ENCODE data around the gene CCDC13.

Gene CCDC13

DNA sequence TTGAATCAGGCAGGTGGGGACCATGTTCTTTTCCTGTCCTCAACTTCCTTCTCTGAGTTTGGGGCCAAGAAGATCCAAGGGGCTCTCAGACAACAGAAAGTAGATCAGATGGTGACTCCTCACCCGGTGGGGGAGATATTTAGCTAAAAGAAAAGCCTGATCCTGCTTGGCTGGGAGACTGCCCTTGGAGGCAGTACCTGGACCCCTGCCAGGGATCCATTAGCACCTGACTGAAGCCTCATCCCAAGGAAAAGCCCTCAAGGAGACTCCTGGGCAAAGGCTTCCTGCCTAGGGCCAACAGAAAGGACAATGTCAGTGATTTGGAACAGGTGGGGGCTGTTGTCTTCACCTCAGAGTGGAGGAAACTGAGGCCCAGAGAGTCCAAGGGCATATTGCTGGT lies 37.0 kb downstream of the CCDC13 start:
- no peak for DNase-seq (ENCODE audit: low read depth)
- TF ChIP-seq, protein P1, sequence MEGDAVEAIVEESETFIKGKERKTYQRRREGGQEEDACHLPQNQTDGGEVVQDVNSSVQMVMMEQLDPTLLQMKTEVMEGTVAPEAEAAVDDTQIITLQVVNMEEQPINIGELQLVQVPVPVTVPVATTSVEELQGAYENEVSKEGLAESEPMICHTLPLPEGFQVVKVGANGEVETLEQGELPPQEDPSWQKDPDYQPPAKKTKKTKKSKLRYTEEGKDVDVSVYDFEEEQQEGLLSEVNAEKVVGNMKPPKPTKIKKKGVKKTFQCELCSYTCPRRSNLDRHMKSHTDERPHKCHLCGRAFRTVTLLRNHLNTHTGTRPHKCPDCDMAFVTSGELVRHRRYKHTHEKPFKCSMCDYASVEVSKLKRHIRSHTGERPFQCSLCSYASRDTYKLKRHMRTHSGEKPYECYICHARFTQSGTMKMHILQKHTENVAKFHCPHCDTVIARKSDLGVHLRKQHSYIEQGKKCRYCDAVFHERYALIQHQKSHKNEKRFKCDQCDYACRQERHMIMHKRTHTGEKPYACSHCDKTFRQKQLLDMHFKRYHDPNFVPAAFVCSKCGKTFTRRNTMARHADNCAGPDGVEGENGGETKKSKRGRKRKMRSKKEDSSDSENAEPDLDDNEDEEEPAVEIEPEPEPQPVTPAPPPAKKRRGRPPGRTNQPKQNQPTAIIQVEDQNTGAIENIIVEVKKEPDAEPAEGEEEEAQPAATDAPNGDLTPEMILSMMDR (IDR thresholded peaks at IDR 0.05; ENCODE audit: control insufficient read depth, insufficient read depth, low read depth, low read length, missing control alignments) = no peak
- no peak overlapping the region for H3K4me3 ChIP-seq (ENCODE audit: control insufficient read depth, low read depth, low read length)

DNA sequence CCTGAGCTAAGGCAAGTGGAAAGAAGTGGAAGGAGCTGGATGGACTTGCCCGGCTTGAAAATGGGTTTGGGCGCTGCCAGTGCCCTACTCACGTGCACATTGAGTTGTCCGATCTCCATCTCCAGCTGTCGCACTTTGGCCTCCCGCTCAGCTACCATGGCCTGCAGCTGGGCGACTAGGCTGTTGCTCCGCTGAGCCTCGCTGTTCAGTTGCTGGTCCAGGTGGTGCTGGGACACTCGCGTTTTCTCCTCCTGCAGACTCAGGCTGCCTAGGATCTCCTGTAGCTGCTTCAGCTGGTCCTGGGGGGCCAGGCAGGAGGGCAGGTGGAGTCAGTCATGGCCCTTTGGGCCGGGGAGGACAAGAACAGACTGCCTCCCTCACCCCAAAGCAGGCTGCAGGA lies 37.4 kb downstream of the CCDC13 start:
- TF ChIP-seq, protein P1 (IDR thresholded peaks at IDR 0.05; ENCODE audit: control insufficient read depth, insufficient read depth, low read depth, low read length, missing control alignments) = no peak
- no peak overlapping the region for H3K4me3 ChIP-seq (ENCODE audit: control insufficient read depth, low read depth, low read length)
- no peak for DNase-seq (ENCODE audit: low read depth)

DNA sequence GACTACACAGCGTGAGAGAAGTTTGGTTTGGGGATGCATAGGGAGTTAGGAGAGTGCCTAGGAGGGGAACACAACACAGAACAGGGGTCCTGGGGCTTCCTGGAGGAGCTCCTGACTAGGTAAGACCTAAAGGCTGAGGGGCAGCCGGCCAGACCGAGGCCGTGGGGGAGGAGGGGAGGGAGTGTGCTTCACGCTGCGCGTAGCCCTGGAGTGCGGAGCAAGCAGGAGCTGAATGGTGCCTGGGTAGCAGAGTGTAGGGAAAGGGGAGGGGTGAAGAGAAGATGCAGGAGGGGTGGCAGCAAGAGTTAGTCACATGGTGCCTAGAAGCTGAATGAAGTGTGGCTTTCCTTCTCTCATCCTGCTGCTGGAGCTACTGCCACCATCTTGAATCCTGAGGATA lies 38.0 kb downstream of the CCDC13 start:
- no peak for DNase-seq (ENCODE audit: low read depth)
- H3K4me3 ChIP-seq (ENCODE audit: control insufficient read depth, low read depth, low read length) = no peak overlapping the region
- TF ChIP-seq, protein P1 (IDR thresholded peaks at IDR 0.05; ENCODE audit: control insufficient read depth, insufficient read depth, low read depth, low read length, missing control alignments) = no peak

DNA sequence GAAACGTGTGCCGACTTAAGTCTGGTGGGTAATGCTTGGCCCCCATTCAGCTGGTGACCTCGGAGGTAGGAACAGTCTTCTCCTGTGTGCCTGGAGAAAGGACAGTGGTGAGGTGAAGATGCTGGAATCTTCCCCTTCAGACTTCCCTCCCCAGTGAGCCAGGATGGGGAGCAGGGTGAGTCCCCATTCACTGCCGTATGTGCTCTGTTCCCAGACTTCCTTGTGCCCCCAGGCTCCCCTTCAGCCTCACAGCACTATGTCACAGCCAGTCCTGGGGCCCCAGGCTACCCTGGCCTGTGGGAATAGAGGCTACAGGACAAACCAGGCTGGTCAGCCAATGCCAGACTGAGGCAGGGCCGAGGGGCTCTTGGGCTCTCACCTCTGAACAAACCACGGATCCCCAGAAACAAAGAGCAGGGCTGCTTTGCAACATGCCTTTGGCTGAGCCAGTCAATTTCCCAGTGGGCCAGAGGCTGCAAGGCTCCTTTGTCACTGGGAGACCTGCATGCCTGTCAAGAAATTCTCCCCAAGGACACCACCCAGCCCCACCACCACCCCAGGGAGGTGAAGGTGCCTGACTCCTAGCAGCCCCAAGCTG lies 38.7 kb downstream of the CCDC13 start:
- H3K4me3 ChIP-seq (ENCODE audit: control insufficient read depth, low read depth, low read length) = no peak overlapping the region
- DNase-seq (ENCODE audit: low read depth) = no peak
- TF ChIP-seq, protein P1 (IDR thresholded peaks at IDR 0.05; ENCODE audit: control insufficient read depth, insufficient read depth, low read depth, low read length, missing control alignments) = no peak

DNA sequence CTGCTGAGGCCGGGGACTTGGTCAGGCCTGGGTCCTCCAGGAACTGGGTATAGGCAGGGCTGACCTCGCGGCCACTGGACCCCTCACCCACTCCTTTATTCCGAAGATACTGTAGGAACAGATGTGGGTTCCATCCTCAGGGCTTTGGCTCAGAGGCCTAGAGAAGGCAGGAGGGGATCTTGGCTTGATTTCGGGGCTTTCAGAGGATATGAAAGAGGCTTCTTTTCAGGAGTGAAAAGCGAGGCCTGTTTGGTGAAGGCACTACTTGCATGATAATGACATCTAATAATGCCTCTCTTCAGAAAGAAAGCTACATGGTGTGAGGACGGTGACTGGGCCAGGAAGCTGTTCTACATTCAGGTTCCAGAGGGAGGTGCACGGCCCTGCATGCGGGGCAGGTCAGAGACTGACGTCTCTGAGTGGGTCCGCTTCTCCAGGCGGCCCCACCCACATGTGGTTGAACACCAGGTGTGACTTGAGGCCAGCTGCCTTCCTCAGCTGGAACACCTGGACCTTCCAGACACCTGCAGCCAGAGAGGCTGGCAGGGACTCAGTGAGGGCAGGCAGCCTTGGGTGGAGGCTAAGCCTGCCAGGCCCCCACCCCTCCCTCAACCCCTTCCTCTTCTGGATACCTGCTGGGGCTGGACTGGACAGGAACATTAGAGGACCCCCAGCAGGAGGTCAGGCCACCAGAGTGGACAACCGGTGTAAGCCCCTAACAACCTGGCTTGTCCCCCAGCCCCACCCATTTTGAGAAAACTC lies 39.4 kb downstream of the CCDC13 start:
- no peak for DNase-seq (ENCODE audit: low read depth)
- H3K4me3 ChIP-seq (ENCODE audit: control insufficient read depth, low read depth, low read length) = no peak overlapping the region

DNA sequence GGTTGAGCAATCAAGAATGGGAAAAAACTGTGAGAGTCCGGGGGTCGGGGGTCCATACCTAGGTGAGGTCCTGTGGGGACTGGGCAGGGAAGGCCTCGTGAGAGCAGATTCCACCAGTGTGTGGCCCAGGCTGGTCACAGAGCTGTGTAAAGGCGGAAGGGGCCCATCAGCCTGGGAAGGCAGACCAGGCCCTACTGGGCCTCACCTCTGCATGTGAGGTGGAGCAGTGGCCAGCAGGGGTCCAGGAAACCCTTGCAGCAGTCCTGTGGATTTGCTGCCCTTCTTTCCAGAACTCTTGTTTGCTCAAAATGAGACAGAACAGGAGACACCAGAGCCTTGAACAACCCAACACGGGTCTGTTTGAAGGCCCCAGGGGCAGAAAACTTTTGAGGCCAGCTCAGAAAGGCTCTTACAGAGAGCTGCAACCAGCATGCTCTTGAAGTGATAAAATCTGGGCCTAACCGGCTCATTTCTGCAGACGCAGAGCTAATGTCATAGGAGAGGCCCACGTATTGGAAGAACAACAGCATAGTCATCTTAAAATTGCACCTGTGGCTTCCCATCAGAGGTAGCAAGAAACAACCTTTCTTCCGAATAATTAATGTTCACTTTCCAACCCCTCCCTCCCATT lies 40.1 kb downstream of the CCDC13 start:
- no peak for DNase-seq (ENCODE audit: low read depth)
- no peak overlapping the region for H3K4me3 ChIP-seq (ENCODE audit: control insufficient read depth, low read depth, low read length)
- TF ChIP-seq, protein P1 (IDR thresholded peaks at IDR 0.05; ENCODE audit: control insufficient read depth, insufficient read depth, low read depth, low read length, missing control alignments) = no peak

More for the DNA sequence above, 39.4 kb downstream of the CCDC13 start:
- TF ChIP-seq, protein P1 (IDR thresholded peaks at IDR 0.05; ENCODE audit: control insufficient read depth, insufficient read depth, low read depth, low read length, missing control alignments) = no peak
